ENCODE measurements around the gene BPIFB3. TPM values are rescaled to one million over a fixed set of nuclear protein-coding genes. Genes with fewer than 3 reads are reported as not detected.

Gene BPIFB3
- total and polyA plus RNA-seq, 9 of the 15 experiments (the other 6 are each of a cell fraction or from before 2014, with no cell fraction given): not detected

DNA sequence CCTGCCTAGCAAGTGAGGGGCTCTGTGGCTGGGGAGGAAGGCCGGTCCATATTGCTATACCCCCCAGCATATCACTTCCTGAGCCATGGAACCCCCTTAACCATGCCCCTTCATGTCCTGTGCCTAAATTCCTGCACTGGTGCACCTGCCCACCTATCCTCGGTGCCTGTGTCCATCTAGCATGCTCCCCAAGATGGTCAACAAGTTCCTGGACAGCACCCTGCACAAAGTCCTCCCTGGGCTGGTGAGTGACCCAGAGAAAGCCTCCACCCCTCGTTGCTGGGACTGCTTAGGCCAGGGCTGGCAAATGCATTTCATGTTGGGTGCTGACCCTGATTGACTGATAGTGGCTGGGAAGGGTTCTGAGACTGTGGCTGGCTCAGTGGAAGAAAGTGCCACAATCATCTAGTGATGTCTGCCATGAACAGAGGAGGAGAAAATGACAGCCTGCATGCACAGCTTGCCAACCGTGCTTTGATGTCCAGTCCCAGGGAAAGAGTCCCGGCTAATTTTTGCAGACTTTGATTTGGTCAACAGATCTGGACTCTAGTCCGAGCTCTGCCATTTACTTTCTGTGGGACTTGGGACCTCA lies 18.7 kb upstream of the BPIFB3 start:
- Histone ChIP-seq H3K4me2 (ENCODE audit: insufficient read depth, low read length) (no peak overlapping the region), H3K79me2 (ENCODE audit: control insufficient read depth, insufficient read depth, low read length) (no peaks in the 10 kb centered on the region), H3K9me1 (ENCODE audit: control insufficient read depth, insufficient read depth, low read length) (no peaks in the 10 kb centered on the region), H3K9ac (ENCODE audit: insufficient read depth in 1 of 2, low read depth in 2 of 2, low read length in 2 of 2) (no peak overlapping the region), H3K36me3 (ENCODE audit: control insufficient read depth, insufficient read depth, low read length) (no peaks in the 10 kb centered on the region), H3K4me1 (replicated peaks in 1 of 2; ENCODE audit: control insufficient read depth in 2 of 2, insufficient read depth in 2 of 2, low read length in 2 of 2) (peaks cover 0 to 3% of the 10 kb centered on the region in 2 experiments; a peak in 1 of 5 replicates), H4K20me1 (replicated peaks; ENCODE audit: control insufficient read depth, insufficient read depth, low read length) (no peaks in the 10 kb centered on the region; the same call in 1 of the 2 replicates), H3K27ac (ENCODE audit: extremely low read depth, low read depth, low read length) (no peak overlapping the region), H3K9me3 (replicated peaks; ENCODE audit: control insufficient read depth, insufficient read depth, low read depth, low read length) (no peaks in the 10 kb centered on the region), H3K27me3 (ENCODE audit: control insufficient read depth in 2 of 2, insufficient read depth in 2 of 2, low read length in 2 of 2) (peaks cover 0 to 37% of the 10 kb centered on the region in 2 experiments; a peak in 2 of 5 replicates), H3K4me3 (no peak overlapping the region), H2AFZ (ENCODE audit: low read depth, low read length) (no peak overlapping the region)
- no TSS peak for BruUV-seq (replicated peaks)
- 3% methylated on average over 6 of the region's 6 CpGs for WGBS (ENCODE audit: insufficient coverage, low coverage, missing lambda C conversion rate)
- DNase-seq (ENCODE audit: extremely low read depth in 1 of 4, low spot score in 3 of 4): no peak
- intact Hi-C loops (cut with micrococcal nuclease): no loop called here
- in situ Hi-C loops (cut with MboI): no loop called here
- no peak for ATAC-seq
- POLR2A ChIA-PET: interaction anchor here (1.1 to 1.2 kb wide), 2 partner anchors 39 to 45 kb away, joined by 3 read pairs; no protein-coding TSS in a partner anchor
- no peak for FAIRE-seq
- TF ChIP-seq, protein P1, sequence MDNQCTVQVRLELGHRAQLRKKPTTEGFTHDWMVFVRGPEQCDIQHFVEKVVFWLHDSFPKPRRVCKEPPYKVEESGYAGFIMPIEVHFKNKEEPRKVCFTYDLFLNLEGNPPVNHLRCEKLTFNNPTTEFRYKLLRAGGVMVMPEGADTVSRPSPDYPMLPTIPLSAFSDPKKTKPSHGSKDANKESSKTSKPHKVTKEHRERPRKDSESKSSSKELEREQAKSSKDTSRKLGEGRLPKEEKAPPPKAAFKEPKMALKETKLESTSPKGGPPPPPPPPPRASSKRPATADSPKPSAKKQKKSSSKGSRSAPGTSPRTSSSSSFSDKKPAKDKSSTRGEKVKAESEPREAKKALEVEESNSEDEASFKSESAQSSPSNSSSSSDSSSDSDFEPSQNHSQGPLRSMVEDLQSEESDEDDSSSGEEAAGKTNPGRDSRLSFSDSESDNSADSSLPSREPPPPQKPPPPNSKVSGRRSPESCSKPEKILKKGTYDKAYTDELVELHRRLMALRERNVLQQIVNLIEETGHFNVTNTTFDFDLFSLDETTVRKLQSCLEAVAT (IDR thresholded peaks at IDR 0.05): 0 out of 4 replicates have a peak, but pooled peaks of 1 of the 2 experiments have one; percentile 34
- no peak for TF ChIP-seq LEF1 (IDR thresholded peaks at IDR 0.05)
- TF ChIP-seq ZBTB17 (CRISPR knock-in tag; IDR thresholded peaks at IDR 0.05): peak; percentile 85
- TF ChIP-seq CSDE1 (IDR thresholded peaks at IDR 0.05): no peak
- CTCF ChIA-PET (ENCODE audit: low intra/inter-chr PET ratio): no interaction called here
